DND-41 (cell line): ENCODE measurements around the gene C19orf33.

Experiments
- EZH2 ChIP-seq: IDR thresholded peaks from 3 replicates; pipeline ENCODE4 v1.6.1; 2012; ENCODE audit warnings: borderline replicate concordance, low read depth, mild to moderate bottlenecking, moderate library complexity, low read length, inconsistent platforms; ENCODE audit not compliant: severe bottlenecking
- TF ChIP-seq, protein P1 (sequence below): IDR thresholded peaks from 2 replicates; pipeline ENCODE4 v1.5.1; 2012; ENCODE audit warnings: borderline replicate concordance, low read length, moderate library complexity, mild to moderate bottlenecking; ENCODE audit not compliant: poor library complexity, severe bottlenecking; ENCODE audit errors: extremely low read depth

DNA sequence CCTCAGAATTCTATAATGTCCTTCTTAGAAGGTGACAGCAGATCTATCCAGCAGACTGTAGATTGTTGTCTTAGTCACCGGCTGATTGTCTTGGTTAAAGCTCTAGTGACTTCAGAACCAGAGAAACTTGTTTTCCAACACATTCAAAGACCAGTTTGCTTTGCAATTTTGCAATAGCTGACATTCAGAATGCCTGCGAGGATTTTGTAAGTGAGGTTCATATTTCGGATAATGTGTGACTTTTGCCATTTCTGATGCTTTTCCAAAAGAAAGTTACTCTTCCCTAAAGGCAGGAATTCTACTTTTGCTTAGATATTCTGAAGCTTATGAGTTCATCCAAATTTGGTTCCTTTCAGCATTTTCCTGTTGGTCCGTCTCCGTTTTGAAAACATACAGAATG, 26.5 kb upstream of the C19orf33 start:
- no peak for TF ChIP-seq EZH2
- TF ChIP-seq, protein P1, sequence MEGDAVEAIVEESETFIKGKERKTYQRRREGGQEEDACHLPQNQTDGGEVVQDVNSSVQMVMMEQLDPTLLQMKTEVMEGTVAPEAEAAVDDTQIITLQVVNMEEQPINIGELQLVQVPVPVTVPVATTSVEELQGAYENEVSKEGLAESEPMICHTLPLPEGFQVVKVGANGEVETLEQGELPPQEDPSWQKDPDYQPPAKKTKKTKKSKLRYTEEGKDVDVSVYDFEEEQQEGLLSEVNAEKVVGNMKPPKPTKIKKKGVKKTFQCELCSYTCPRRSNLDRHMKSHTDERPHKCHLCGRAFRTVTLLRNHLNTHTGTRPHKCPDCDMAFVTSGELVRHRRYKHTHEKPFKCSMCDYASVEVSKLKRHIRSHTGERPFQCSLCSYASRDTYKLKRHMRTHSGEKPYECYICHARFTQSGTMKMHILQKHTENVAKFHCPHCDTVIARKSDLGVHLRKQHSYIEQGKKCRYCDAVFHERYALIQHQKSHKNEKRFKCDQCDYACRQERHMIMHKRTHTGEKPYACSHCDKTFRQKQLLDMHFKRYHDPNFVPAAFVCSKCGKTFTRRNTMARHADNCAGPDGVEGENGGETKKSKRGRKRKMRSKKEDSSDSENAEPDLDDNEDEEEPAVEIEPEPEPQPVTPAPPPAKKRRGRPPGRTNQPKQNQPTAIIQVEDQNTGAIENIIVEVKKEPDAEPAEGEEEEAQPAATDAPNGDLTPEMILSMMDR, result no peak
